Neural cell (in vitro differentiated cells): ENCODE data around the gene SDK1. TPM values are rescaled to one million over a fixed set of nuclear protein-coding genes. Genes with fewer than 3 reads are reported as not detected.

Experiments
- H2AFZ ChIP-seq: fragments of 200-600, 300-800 bp; sonication (generic), shearing (Covaris generic); 2 replicates; pipeline ENCODE4 v1.6.0; 2014; ENCODE audit warnings: low read depth, mild to moderate bottlenecking, antibody characterized with exemption, low read length, moderate library complexity
- H3F3A ChIP-seq: fragments of 200-600 bp; shearing (Covaris generic); 2 replicates; pipeline ENCODE4 v1.6.1; 2016; ENCODE audit warnings: mild to moderate bottlenecking, moderate library complexity, mixed read lengths, antibody characterized with exemption, low read length; ENCODE audit not compliant: insufficient read depth, poor library complexity, severe bottlenecking
- H3K27ac ChIP-seq: fragments of 200-600, 300-800 bp; sonication (generic), shearing (Covaris generic); 2 replicates; pipeline ENCODE4 v1.5.1; 2014; ENCODE audit warnings: mild to moderate bottlenecking, low read length, moderate library complexity
- H3K27me3 ChIP-seq: fragments of 300-800, 200-600 bp; sonication (generic), shearing (Covaris generic); 2 replicates; pipeline ENCODE4 v1.6.0; 2014; ENCODE audit warnings: mild to moderate bottlenecking, low read depth, low read length, moderate library complexity; ENCODE audit not compliant: insufficient read depth
- H3K36me3 ChIP-seq: fragments of 300-800, 200-600 bp; sonication (generic), shearing (Covaris generic); 2 replicates; pipeline ENCODE4 v1.5.1; 2014; ENCODE audit warnings: mild to moderate bottlenecking, antibody characterized with exemption, low read length, moderate library complexity; ENCODE audit not compliant: insufficient read depth
- H3K4me2 ChIP-seq: fragments of 300-800, 200-600 bp; sonication (generic), shearing (Covaris generic); 2 replicates; pipeline ENCODE4 v1.6.0; 2014; ENCODE audit warnings: mild to moderate bottlenecking, low read length
- H3K4me3 ChIP-seq: fragments of 300-800, 200-600 bp; sonication (generic), shearing (Covaris generic); 2 replicates; pipeline ENCODE4 v1.5.1; 2014; ENCODE audit warnings: mild to moderate bottlenecking, low read length, moderate library complexity
- H3K79me2 ChIP-seq: fragments of 200-600 bp; shearing (Covaris generic); replicated peaks from 2 replicates; pipeline ENCODE4 v1.6.0; 2014; ENCODE audit warnings: mild to moderate bottlenecking, low read length, moderate library complexity; ENCODE audit not compliant: insufficient read depth
- H3K9ac ChIP-seq: fragments of 300-800, 200-600 bp; sonication (generic), shearing (Covaris generic); 2 replicates; pipeline ENCODE4 v1.6.1; 2016; ENCODE audit warnings: mild to moderate bottlenecking, low read length, mixed read lengths
- H3K9me2 ChIP-seq: fragments of 200-600 bp; shearing (Covaris generic); 2 replicates; pipeline ENCODE4 v1.6.1; 2016; ENCODE audit warnings: mild to moderate bottlenecking, low read length, mixed read lengths; ENCODE audit not compliant: insufficient read depth
- H3K9me3 ChIP-seq: fragments of 200-600, 300-800 bp; sonication (generic), shearing (Covaris generic); 2 replicates; pipeline ENCODE4 v1.6.1; 2016; ENCODE audit warnings: mild to moderate bottlenecking, mixed run types, low read length, moderate library complexity, mixed read lengths
- H4K20me1 ChIP-seq: fragments of 200-600 bp; shearing (Covaris generic); 2 replicates; pipeline ENCODE4 v1.6.1; 2016; ENCODE audit warnings: mild to moderate bottlenecking, mixed run types; ENCODE audit not compliant: insufficient read depth
- EP300 ChIP-seq: fragments of 450-650 bp; conservative IDR thresholded peaks from 2 replicates; pipeline ENCODE4 v1.6.1; 2014; ENCODE audit warnings: antibody characterized with exemption, mild to moderate bottlenecking, moderate library complexity; ENCODE audit not compliant: poor library complexity, severe bottlenecking
- EZH2 ChIP-seq: fragments of 200-600, 300-800 bp; shearing (Covaris generic), sonication (generic); IDR thresholded peaks from 2 replicates; pipeline ENCODE4 v1.6.1; 2014; ENCODE audit warnings: antibody characterized with exemption, low read length, borderline replicate concordance, mild to moderate bottlenecking; ENCODE audit not compliant: insufficient read depth, poor library complexity, severe bottlenecking
- MXI1 ChIP-seq: fragments of 450-650 bp; conservative IDR thresholded peaks from 2 replicates; pipeline ENCODE4 v1.6.1; 2014; ENCODE audit warnings: antibody characterized with exemption, mild to moderate bottlenecking; ENCODE audit not compliant: poor library complexity, severe bottlenecking
- POLR2AphosphoS5 ChIP-seq: IDR thresholded peaks from 2 replicates; pipeline ENCODE4 v1.6.1; 2012
- RAD21 ChIP-seq: fragments of 450-650 bp; conservative IDR thresholded peaks from 2 replicates; pipeline ENCODE4 v1.6.1; 2014; ENCODE audit warnings: antibody characterized with exemption, mild to moderate bottlenecking, moderate library complexity
- SMC3 ChIP-seq: fragments of 450-650 bp; conservative IDR thresholded peaks from 2 replicates; pipeline ENCODE4 v1.6.1; 2014; ENCODE audit warnings: antibody characterized with exemption, mild to moderate bottlenecking, moderate library complexity; ENCODE audit not compliant: poor library complexity
- TAF1 ChIP-seq: IDR thresholded peaks from 2 replicates; pipeline ENCODE4 v1.6.1; 2012; ENCODE audit warnings: low read depth
- polyA plus RNA-seq: library from polyadenylated mRNA; depleted of rRNA; stranded (reverse); fragments of >200 nt; gene quantifications from 2 replicates; pipeline ENCODE4 v1.2.3, GENCODE V29; 2014
- TF ChIP-seq, protein P1 (sequence below): fragments of 450-650 bp; IDR thresholded peaks from 2 replicates; pipeline ENCODE4 v1.5.1; 2014; ENCODE audit warnings: antibody characterized with exemption, mild to moderate bottlenecking, moderate library complexity; ENCODE audit not compliant: poor library complexity, severe bottlenecking
- TF ChIP-seq, protein P2 (sequence below): IDR thresholded peaks from 2 replicates; pipeline ENCODE4 v1.6.1; 2012; ENCODE audit warnings: borderline replicate concordance

Gene SDK1
- polyA plus RNA-seq, 1 donor from 2014 or later, result 2.7 TPM

DNA sequence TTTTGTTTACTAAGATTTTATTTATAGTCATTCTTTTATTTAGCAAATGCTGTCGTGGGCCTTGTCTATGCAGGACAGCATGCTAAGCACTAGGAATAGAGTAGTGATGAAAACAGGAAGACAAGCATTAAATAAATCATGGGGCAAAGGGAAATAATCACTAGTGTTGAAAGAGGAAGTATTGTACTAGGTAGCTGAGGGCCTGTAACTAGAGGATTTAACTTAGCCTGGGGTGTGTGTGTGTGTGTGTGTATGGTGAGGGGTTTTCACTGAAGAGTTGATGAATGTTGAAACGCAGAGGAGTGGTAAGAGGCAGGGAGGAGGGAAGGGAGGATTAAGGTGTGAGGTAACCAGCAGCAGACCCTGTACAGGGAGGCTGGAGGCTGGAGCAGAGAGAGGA is 446.4 kb downstream of the SDK1 start:
- no peak overlapping the region for H2AFZ ChIP-seq
- H4K20me1 ChIP-seq, result no peaks in the 10 kb centered on the region
- no peak overlapping the region for H3K27ac ChIP-seq
- H3K27me3 ChIP-seq, result no peaks in the 10 kb centered on the region
- no peaks in the 10 kb centered on the region for H3F3A ChIP-seq
- H3K9me2 ChIP-seq, result no peaks in the 10 kb centered on the region
- no peaks in the 10 kb centered on the region for H3K79me2 ChIP-seq
- no peak overlapping the region for H3K9ac ChIP-seq
- no peak for TF ChIP-seq EZH2
- TF ChIP-seq, protein P1, sequence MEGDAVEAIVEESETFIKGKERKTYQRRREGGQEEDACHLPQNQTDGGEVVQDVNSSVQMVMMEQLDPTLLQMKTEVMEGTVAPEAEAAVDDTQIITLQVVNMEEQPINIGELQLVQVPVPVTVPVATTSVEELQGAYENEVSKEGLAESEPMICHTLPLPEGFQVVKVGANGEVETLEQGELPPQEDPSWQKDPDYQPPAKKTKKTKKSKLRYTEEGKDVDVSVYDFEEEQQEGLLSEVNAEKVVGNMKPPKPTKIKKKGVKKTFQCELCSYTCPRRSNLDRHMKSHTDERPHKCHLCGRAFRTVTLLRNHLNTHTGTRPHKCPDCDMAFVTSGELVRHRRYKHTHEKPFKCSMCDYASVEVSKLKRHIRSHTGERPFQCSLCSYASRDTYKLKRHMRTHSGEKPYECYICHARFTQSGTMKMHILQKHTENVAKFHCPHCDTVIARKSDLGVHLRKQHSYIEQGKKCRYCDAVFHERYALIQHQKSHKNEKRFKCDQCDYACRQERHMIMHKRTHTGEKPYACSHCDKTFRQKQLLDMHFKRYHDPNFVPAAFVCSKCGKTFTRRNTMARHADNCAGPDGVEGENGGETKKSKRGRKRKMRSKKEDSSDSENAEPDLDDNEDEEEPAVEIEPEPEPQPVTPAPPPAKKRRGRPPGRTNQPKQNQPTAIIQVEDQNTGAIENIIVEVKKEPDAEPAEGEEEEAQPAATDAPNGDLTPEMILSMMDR, result no peak
- TF ChIP-seq POLR2AphosphoS5, result no peak
- TF ChIP-seq, protein P2, sequence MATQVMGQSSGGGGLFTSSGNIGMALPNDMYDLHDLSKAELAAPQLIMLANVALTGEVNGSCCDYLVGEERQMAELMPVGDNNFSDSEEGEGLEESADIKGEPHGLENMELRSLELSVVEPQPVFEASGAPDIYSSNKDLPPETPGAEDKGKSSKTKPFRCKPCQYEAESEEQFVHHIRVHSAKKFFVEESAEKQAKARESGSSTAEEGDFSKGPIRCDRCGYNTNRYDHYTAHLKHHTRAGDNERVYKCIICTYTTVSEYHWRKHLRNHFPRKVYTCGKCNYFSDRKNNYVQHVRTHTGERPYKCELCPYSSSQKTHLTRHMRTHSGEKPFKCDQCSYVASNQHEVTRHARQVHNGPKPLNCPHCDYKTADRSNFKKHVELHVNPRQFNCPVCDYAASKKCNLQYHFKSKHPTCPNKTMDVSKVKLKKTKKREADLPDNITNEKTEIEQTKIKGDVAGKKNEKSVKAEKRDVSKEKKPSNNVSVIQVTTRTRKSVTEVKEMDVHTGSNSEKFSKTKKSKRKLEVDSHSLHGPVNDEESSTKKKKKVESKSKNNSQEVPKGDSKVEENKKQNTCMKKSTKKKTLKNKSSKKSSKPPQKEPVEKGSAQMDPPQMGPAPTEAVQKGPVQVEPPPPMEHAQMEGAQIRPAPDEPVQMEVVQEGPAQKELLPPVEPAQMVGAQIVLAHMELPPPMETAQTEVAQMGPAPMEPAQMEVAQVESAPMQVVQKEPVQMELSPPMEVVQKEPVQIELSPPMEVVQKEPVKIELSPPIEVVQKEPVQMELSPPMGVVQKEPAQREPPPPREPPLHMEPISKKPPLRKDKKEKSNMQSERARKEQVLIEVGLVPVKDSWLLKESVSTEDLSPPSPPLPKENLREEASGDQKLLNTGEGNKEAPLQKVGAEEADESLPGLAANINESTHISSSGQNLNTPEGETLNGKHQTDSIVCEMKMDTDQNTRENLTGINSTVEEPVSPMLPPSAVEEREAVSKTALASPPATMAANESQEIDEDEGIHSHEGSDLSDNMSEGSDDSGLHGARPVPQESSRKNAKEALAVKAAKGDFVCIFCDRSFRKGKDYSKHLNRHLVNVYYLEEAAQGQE, result no peak
- no peak for TF ChIP-seq EP300
- no peak for TF ChIP-seq RAD21
- H3K36me3 ChIP-seq, result no peaks in the 10 kb centered on the region
- H3K9me3 ChIP-seq, result no peaks in the 10 kb centered on the region
- no peak overlapping the region for H3K4me3 ChIP-seq
- H3K4me2 ChIP-seq, result no peak overlapping the region

DNA sequence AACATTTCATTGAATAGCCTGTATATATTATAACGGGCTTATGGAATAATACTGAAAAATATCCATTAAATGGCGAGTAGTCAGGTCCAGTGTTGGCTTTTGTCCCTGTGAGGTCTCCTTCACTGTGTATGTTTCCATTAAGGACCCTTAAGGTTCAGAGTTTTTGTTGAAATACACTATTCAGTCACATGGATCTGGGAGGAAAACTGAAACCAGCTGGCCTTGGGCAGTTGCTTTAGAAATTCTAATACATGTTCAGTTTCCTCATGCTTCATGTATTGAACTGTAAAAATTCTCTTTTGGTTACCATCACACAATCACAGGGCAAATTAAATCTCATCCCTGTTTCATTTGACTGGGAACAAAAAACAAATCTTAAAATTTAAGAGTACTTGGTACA is 447.3 kb downstream of the SDK1 start:
- Histone ChIP-seq H3F3A (no peaks in the 10 kb centered on the region), H3K27me3 (no peaks in the 10 kb centered on the region), H3K27ac (no peak overlapping the region), H2AFZ (no peak overlapping the region), H3K36me3 (no peaks in the 10 kb centered on the region), H3K79me2 (no peaks in the 10 kb centered on the region), H3K9me2 (no peaks in the 10 kb centered on the region), H3K9me3 (no peaks in the 10 kb centered on the region), H3K4me3 (no peak overlapping the region), H3K9ac (no peak overlapping the region), H4K20me1 (no peaks in the 10 kb centered on the region), H3K4me2 (no peak overlapping the region)
- TF ChIP-seq SMC3 (no peak), EZH2 (no peak), RAD21 (no peak), EP300 (no peak), MXI1 (no peak), POLR2AphosphoS5 (no peak), TAF1 (no peak)
- TF ChIP-seq, protein P1, result no peak
- TF ChIP-seq, protein P2, result no peak
